BE2C (cell line): ENCODE data around the gene RCCD1.

Experiments used
- DNase-seq: peaks from one replicate; pipeline ENCODE4 v3.0.0-alpha.2; 2020
- H3K27me3 ChIP-seq: fragments of 250-450 bp; sonication (Bioruptor Pico); 2 replicates; pipeline ENCODE4 v1.5.1; 2020; ENCODE audit warnings: mild to moderate bottlenecking
- H3K36me3 ChIP-seq: fragments of 250-450 bp; sonication (Bioruptor Pico); 2 replicates; pipeline ENCODE4 v1.5.1; 2020; ENCODE audit warnings: mild to moderate bottlenecking
- H3K4me1 ChIP-seq: fragments of 250-450 bp; sonication (Bioruptor Pico); 2 replicates; pipeline ENCODE4 v1.5.1; 2020
- H3K4me3 ChIP-seq: 2 replicates; pipeline ENCODE4 v1.5.1; 2011; ENCODE audit warnings: low read depth, low read length
- H3K9me3 ChIP-seq: fragments of 250-450 bp; sonication (Bioruptor Pico); 2 replicates; pipeline ENCODE4 v1.5.1; 2020
- CTCF ChIP-seq: IDR thresholded peaks from 2 replicates; pipeline ENCODE4 v1.5.1; 2012; ENCODE audit warnings: mild to moderate bottlenecking, low read depth, low read length

The RCCD1 gene

DNA sequence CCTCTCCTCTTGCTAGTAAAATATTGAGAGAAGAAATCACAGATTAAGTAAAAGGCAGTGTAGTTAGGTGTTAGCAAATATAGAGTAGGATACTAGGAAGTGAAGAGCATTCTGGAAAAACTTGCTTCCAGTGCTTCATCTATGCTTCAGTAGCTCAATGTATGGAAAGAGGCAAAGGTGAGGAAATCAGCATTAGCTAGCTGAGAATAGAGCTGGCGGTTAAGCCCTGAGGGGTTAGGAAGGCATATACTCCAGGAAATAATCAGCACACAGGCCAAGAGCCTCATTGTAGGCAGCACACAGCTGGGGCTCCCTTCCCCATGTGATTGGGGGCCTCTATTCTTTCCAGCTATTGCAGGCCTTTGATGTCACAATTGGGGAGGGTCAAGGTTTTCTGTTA is 13.8 kb downstream of the RCCD1 start:
- Histone ChIP-seq H3K9me3 (no peaks in the 10 kb centered on the region), H3K4me1 (no peaks in the 10 kb centered on the region), H3K36me3 (peaks cover 91% of the 10 kb centered on the region), H3K27me3 (no peaks in the 10 kb centered on the region), H3K4me3 (no peak overlapping the region)
- no peak for DNase-seq
- no peak for TF ChIP-seq CTCF

GRCh38 chr15:90970274-90970673 is 15.6 kb downstream of the RCCD1 start:
- H3K27me3 ChIP-seq: no peaks in the 10 kb centered on the region
- no peak for DNase-seq
- H3K9me3 ChIP-seq: no peaks in the 10 kb centered on the region
- TF ChIP-seq CTCF: no peak
- H3K36me3 ChIP-seq: peaks cover 94% of the 10 kb centered on the region
- H3K4me3 ChIP-seq: no peak overlapping the region
- H3K4me1 ChIP-seq: no peaks in the 10 kb centered on the region

DNA sequence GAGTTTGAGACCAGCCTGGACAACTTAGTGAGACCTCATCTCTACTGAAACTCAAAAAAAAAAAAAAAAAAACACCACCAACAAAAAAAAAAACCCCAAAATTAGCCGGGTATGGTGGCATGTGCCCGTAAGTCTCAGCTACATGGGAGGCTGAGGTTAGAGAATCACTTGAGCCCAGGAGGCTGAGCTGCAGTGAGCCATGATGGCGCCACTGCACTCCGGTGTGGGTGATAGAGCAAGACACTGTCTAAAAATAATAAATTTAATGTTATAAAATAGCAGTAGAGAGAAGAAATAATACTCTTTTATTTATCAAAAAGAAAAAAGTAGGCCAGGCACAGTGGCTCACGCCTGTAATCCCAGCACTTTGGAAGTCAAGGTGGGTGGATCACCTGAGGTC is 17.4 kb downstream of the RCCD1 start:
- no peaks in the 10 kb centered on the region for H3K27me3 ChIP-seq
- H3K36me3 ChIP-seq: peaks cover 95% of the 10 kb centered on the region
- no peak for TF ChIP-seq CTCF
- DNase-seq: no peak
- H3K4me1 ChIP-seq: no peaks in the 10 kb centered on the region
- no peaks in the 10 kb centered on the region for H3K9me3 ChIP-seq
- H3K4me3 ChIP-seq: no peak overlapping the region

GRCh38 chr15:90974216-90974615 is 19.5 kb downstream of the RCCD1 start:
- no peaks in the 10 kb centered on the region for H3K9me3 ChIP-seq
- no peaks in the 10 kb centered on the region for H3K27me3 ChIP-seq
- H3K36me3 ChIP-seq: peaks cover 91% of the 10 kb centered on the region
- no peaks in the 10 kb centered on the region for H3K4me1 ChIP-seq
- no peak overlapping the region for H3K4me3 ChIP-seq
- DNase-seq: no peak
- TF ChIP-seq CTCF: no peak

DNA sequence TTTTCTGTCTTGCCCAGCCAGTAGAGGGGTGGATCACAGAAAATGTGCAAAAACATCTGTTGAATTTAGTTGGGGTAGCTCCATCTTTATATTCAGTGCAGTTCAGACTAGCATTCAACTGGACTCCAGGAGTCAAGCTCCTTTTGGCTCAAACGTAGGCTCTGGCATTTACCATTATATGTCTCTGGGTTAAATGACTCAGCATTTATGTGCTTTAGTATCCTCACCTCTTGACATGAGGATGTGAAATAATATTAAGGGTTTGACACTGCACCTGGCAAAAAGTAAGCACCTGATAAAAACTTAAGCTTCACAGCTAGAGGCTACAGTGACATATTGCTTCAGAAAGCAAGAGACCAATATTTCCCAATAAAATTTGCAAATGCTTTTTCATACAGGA is 24.9 kb downstream of the RCCD1 start:
- H3K36me3 ChIP-seq: peaks cover 96% of the 10 kb centered on the region

DNA sequence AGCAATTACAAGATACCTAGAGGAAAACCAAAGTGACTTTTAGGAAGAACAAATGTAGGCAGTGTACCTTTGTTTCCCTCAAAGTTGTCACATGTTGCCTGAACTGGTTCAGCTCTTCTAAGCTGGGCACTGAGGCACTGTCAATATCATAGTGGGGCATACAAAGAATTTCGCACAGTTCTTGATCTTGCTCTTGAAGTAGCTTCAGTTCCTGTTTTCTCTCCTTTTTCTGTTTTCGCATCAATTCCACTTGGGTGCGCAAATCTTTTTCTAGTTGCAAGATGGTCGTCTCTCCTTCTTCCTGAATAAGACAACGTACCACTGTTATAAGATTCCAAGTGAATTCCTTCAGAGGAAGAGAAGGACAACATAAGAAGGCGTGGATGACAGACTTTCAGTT is 27.0 kb downstream of the RCCD1 start:
- peaks cover 88% of the 10 kb centered on the region for H3K36me3 ChIP-seq
- no peaks in the 10 kb centered on the region for H3K4me1 ChIP-seq
- H3K27me3 ChIP-seq: no peaks in the 10 kb centered on the region
- TF ChIP-seq CTCF: no peak
- DNase-seq: no peak
- H3K9me3 ChIP-seq: no peaks in the 10 kb centered on the region
- H3K4me3 ChIP-seq: no peak overlapping the region

More for the DNA sequence above, 24.9 kb downstream of the RCCD1 start:
- no peaks in the 10 kb centered on the region for H3K9me3 ChIP-seq
- no peak for TF ChIP-seq CTCF
- no peak overlapping the region for H3K4me3 ChIP-seq
- H3K4me1 ChIP-seq: no peaks in the 10 kb centered on the region
- H3K27me3 ChIP-seq: no peaks in the 10 kb centered on the region
- no peak for DNase-seq
